ENCODE measurements around the gene EGFL7. TPM values are rescaled to one million over a fixed set of nuclear protein-coding genes. Genes with fewer than 3 reads are reported as not detected.

EGFL7 gene
- total RNA-seq, 1 experiment from 2014 or later, result 38.0 TPM

DNA sequence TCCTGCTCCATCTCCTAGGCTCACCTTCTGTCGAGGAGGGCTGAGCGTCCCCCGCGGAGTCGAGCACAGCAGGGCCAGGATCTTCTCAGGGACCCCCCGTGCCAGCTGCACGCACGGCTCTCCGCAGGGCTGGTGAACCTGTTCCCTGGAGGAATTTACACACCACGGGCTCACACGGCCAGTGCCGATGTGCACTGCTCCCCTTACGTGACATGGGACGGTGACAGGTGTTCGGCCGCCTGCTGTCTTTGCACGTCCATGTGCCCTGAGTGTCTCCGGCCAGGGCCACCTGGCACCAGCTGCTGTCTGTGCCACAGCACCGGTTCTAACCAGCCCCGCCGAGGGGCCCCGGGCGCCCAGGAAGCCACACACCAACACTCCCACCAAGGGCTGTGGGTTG is 33.2 kb downstream of the EGFL7 start:
- Mint-ChIP-seq H3K27ac (no peak overlapping the region), H3K27me3 (ENCODE audit: low read depth) (peaks cover 26% of the 10 kb centered on the region), H3K9me3 (no peaks in the 10 kb centered on the region; a peak in 1 of 5 replicates), H3K36me3 (ENCODE audit: insufficient read depth in 1 of 3, low read depth in 3 of 3) (no peaks in the 10 kb centered on the region), H3K4me3 (no peak overlapping the region), H3K4me1 (peaks cover 1 to 23% of the 10 kb centered on the region in 2 experiments)
- Histone ChIP-seq H3T11ph (ENCODE audit: low read length) (no peak overlapping the region), H3K27ac (ENCODE audit: insufficient read length, low read depth, low read length) (no peak overlapping the region), H4K20me1 (ENCODE audit: control insufficient read depth, insufficient read depth, insufficient read length) (no peaks in the 10 kb centered on the region), H3K79me2 (ENCODE audit: insufficient read depth, low read length) (no peaks in the 10 kb centered on the region), H2AK5ac (ENCODE audit: insufficient read length, low read length) (no peak overlapping the region), H2BK120ac (ENCODE audit: low read depth, low read length, poor library complexity, severe bottlenecking) (no peak overlapping the region), H3K56ac (ENCODE audit: insufficient read length, low read depth, low read length) (no peak overlapping the region), H4K91ac (ENCODE audit: insufficient read length, low read depth, low read length) (no peak overlapping the region), H3K23me2 (ENCODE audit: insufficient read length, low read depth, low read length, poor library complexity, severe bottlenecking) (no peaks in the 10 kb centered on the region), H2BK20ac (ENCODE audit: low read depth, low read length, poor library complexity, severe bottlenecking) (no peak overlapping the region), H3K9me3 (ENCODE audit: control insufficient read depth, low read depth, low read length) (no peaks in the 10 kb centered on the region), H4K8ac (replicated peaks; ENCODE audit: insufficient read length, low read depth, low read length) (no peak overlapping the region), H3K14ac (ENCODE audit: insufficient read depth, low read length) (no peak overlapping the region), H3K27me3 (ENCODE audit: insufficient read depth, low read length) (no peaks in the 10 kb centered on the region), H2BK12ac (ENCODE audit: insufficient read length, low read depth, low read length) (no peak overlapping the region), H3K4me2 (ENCODE audit: insufficient read depth, insufficient read length, low read length) (no peak overlapping the region), H3K18ac (ENCODE audit: insufficient read length, low read depth, low read length) (no peak overlapping the region), H3K4ac (ENCODE audit: low read depth, low read length) (no peak overlapping the region), H3K79me1 (ENCODE audit: insufficient read depth, low read depth, low read length, poor library complexity, severe bottlenecking) (no peaks in the 10 kb centered on the region), H3K23ac (ENCODE audit: insufficient read length, low read depth, low read length) (no peak overlapping the region), H4K5ac (ENCODE audit: insufficient read length, low read depth, low read length) (no peak overlapping the region), H2AFZ (ENCODE audit: low read length) (no peak overlapping the region), H2BK15ac (ENCODE audit: low read depth, low read length) (no peak overlapping the region), H3K9ac (ENCODE audit: extremely low read depth, insufficient read length, low read length) (no peak overlapping the region), H3K4me1 (ENCODE audit: insufficient read depth, low read length) (no peaks in the 10 kb centered on the region), H2BK5ac (ENCODE audit: insufficient read length, low read length) (no peak overlapping the region)
- DNase-seq, result no peak
- no CpG with 5 or more reads among the region's 23 CpGs for WGBS (ENCODE audit: extremely low coverage, insufficient read length, low lambda C conversion rate)
- TF ChIP-seq, protein P1, sequence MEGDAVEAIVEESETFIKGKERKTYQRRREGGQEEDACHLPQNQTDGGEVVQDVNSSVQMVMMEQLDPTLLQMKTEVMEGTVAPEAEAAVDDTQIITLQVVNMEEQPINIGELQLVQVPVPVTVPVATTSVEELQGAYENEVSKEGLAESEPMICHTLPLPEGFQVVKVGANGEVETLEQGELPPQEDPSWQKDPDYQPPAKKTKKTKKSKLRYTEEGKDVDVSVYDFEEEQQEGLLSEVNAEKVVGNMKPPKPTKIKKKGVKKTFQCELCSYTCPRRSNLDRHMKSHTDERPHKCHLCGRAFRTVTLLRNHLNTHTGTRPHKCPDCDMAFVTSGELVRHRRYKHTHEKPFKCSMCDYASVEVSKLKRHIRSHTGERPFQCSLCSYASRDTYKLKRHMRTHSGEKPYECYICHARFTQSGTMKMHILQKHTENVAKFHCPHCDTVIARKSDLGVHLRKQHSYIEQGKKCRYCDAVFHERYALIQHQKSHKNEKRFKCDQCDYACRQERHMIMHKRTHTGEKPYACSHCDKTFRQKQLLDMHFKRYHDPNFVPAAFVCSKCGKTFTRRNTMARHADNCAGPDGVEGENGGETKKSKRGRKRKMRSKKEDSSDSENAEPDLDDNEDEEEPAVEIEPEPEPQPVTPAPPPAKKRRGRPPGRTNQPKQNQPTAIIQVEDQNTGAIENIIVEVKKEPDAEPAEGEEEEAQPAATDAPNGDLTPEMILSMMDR (conservative IDR thresholded peaks at IDR 0.05), result no peak

All from H9 (cell line).